Stimulated activated CD4-positive, alpha-beta T cell treated with anti-CD3 and anti-CD28 coated beads, TNF-alpha, amount 100 ng/mL, for 24 hours (primary cell): ENCODE measurements around the gene KCTD16.

ENCODE experiments used
- DNase-seq, 3 experiments: peaks; one replicate each; pipeline ENCODE4 v3.0.0-alpha.2; 2020; ENCODE audit warnings: low read depth in 3 of 3

The KCTD16 gene

GRCh38 chr5:144170276-144171024, at the start of gene KCTD16, which contains the start of gene YIPF5:
Gene KCTD16 (plus strand): TSS chr5:144170873.
Gene YIPF5 (minus strand): TSS chr5:144170659. CDS start chr5:144169955, 704 bp downstream.
- peak; percentile 94 to 95 (median 95) for DNase-seq

GRCh38 chr5:144121577-144121976, 49.1 kb upstream of the KCTD16 start:
- no peak for DNase-seq

GRCh38 chr5:144122081-144122480, 48.6 kb upstream of the KCTD16 start:
- no peak for DNase-seq

- DNase-seq = no peak
Observed at GRCh38 chr5:144122641-144123040, 48.0 kb upstream of the KCTD16 start.

GRCh38 chr5:144125163-144125726, 45.4 kb upstream of the KCTD16 start:
- DNase-seq = no peak

- DNase-seq = no peak
Observed at GRCh38 chr5:144126707-144127106, 44.0 kb upstream of the KCTD16 start.

GRCh38 chr5:144128844-144129243, 41.8 kb upstream of the KCTD16 start:
- DNase-seq = no peak

- no peak for DNase-seq
Observed at GRCh38 chr5:144130306-144130705, 40.4 kb upstream of the KCTD16 start.

- no peak for DNase-seq
Observed at GRCh38 chr5:144131261-144131660, 39.4 kb upstream of the KCTD16 start.

GRCh38 chr5:144133050-144133633, 37.5 kb upstream of the KCTD16 start:
- DNase-seq = no peak

- DNase-seq = no peak
Observed at GRCh38 chr5:144134194-144134826, 36.4 kb upstream of the KCTD16 start.

GRCh38 chr5:144135113-144135762, 35.4 kb upstream of the KCTD16 start:
- DNase-seq = no peak

- DNase-seq = no peak
Observed at GRCh38 chr5:144139586-144139985, 31.1 kb upstream of the KCTD16 start.

GRCh38 chr5:144141585-144141984, 29.1 kb upstream of the KCTD16 start:
- no peak for DNase-seq

- no peak for DNase-seq
Observed at GRCh38 chr5:144142139-144142823, 28.4 kb upstream of the KCTD16 start.

GRCh38 chr5:144142824-144143162, 27.9 kb upstream of the KCTD16 start:
- DNase-seq = no peak

GRCh38 chr5:144143625-144144024, 27.0 kb upstream of the KCTD16 start:
- no peak for DNase-seq

- no peak for DNase-seq
Observed at GRCh38 chr5:144144956-144145751, 25.5 kb upstream of the KCTD16 start.

GRCh38 chr5:144151026-144151425, 19.6 kb upstream of the KCTD16 start:
- no peak for DNase-seq

- DNase-seq = no peak
Observed at GRCh38 chr5:144156767-144157171, 13.9 kb upstream of the KCTD16 start.

GRCh38 chr5:144162686-144163085, 8.0 kb upstream of the KCTD16 start:
- DNase-seq = no peak
